Fibroblast of peridontal ligament (primary cell): ENCODE results near the gene EIF2AK3.
"Not testable (repeated sequence)": the region's sequence is repeated elsewhere in the genome, so short reads cannot be mapped to it uniquely, and the experiment has no call there.

Source experiments
- DNase-seq: peaks from one replicate; pipeline ENCODE4 v3.0.0-alpha.2; 2010; ENCODE audit errors: extremely low read depth

Gene EIF2AK3

GRCh38 chr2:88627055-88627855 is at the start of gene EIF2AK3:
TSS of gene EIF2AK3 (minus strand) at chr2:88627464. CDS start at chr2:88627274, 190 bp downstream.
- DNase-seq, result peak; percentile 100

- no peak for DNase-seq
Observed at GRCh38 chr2:88673363-88673762, 46.1 kb upstream of the EIF2AK3 start.

GRCh38 chr2:88671786-88672427 is 44.6 kb upstream of the EIF2AK3 start:
- DNase-seq, result peak; percentile 83

GRCh38 chr2:88669482-88670214 is 42.4 kb upstream of the EIF2AK3 start:
- peak; percentile 69 for DNase-seq

- DNase-seq, result no peak
Observed at GRCh38 chr2:88668862-88669261, 41.6 kb upstream of the EIF2AK3 start.

GRCh38 chr2:88667219-88667618 is 40.0 kb upstream of the EIF2AK3 start:
- DNase-seq, result no peak

GRCh38 chr2:88666576-88666975 is 39.3 kb upstream of the EIF2AK3 start:
- DNase-seq, result no peak

- DNase-seq, result no peak
Observed at GRCh38 chr2:88660622-88661021, 33.4 kb upstream of the EIF2AK3 start.

- DNase-seq, result peak; percentile 92
Observed at GRCh38 chr2:88659538-88659915, 32.3 kb upstream of the EIF2AK3 start.

GRCh38 chr2:88658881-88659537 is 31.7 kb upstream of the EIF2AK3 start:
- DNase-seq, result no peak

- DNase-seq, result peak; percentile 89
Observed at GRCh38 chr2:88658326-88658725, 31.1 kb upstream of the EIF2AK3 start.

- DNase-seq, result peak; percentile 66
Observed at GRCh38 chr2:88657131-88657530, 29.9 kb upstream of the EIF2AK3 start.

GRCh38 chr2:88656690-88657089 is 29.4 kb upstream of the EIF2AK3 start:
- DNase-seq, result peak; percentile 68

- DNase-seq, result peak; percentile 46
Observed at GRCh38 chr2:88654714-88655113, 27.4 kb upstream of the EIF2AK3 start.

- no peak for DNase-seq
Observed at GRCh38 chr2:88651646-88652045, 24.4 kb upstream of the EIF2AK3 start.

- DNase-seq, result not testable (repeated sequence)
Observed at GRCh38 chr2:88645291-88645882, 18.1 kb upstream of the EIF2AK3 start.

GRCh38 chr2:88642278-88642677 is 15.0 kb upstream of the EIF2AK3 start:
- DNase-seq, result no peak

- no peak for DNase-seq
Observed at GRCh38 chr2:88641330-88641729, 14.1 kb upstream of the EIF2AK3 start.

- DNase-seq, result no peak
Observed at GRCh38 chr2:88639865-88640264, 12.6 kb upstream of the EIF2AK3 start.

GRCh38 chr2:88638743-88639142 is 11.5 kb upstream of the EIF2AK3 start:
- DNase-seq, result no peak

GRCh38 chr2:88638123-88638650 is 10.9 kb upstream of the EIF2AK3 start:
- no peak for DNase-seq
